Measurements from ENCODE around the gene ZFP28. TPM values are rescaled to one million over a fixed set of nuclear protein-coding genes. Genes with fewer than 3 reads are reported as not detected.

ZFP28 gene
- total RNA-seq, 4 donors from 2014 or later: 9.4 to 27.5 (median 12.7) TPM

- H3K27ac ChIP-seq: peak overlapping the region; percentile 88 to 100 (median 93)
- H3K36me3 ChIP-seq: peaks cover 0 to 28% (median 0%) of the 10 kb centered on the region in 3 donors
- H3K9me3 ChIP-seq: peaks cover 0 to 58% (median 13%) of the 10 kb centered on the region in 4 donors
- WGBS, 2 donors: 4% methylated on average over 17 of the region's 17 CpGs
- no peaks in the 10 kb centered on the region for H3K27me3 ChIP-seq
- peaks cover 0 to 18% (median 2%) of the 10 kb centered on the region in 4 donors for H3K4me1 ChIP-seq
- peak overlapping the region; percentile 52 to 86 (median 64) for H3K4me3 ChIP-seq
- TF ChIP-seq EP300 (IDR thresholded peaks at IDR 0.05): no peak
- TF ChIP-seq CTCF (IDR thresholded peaks at IDR 0.05): no peak
- TF ChIP-seq POLR2A (IDR thresholded peaks at IDR 0.05): no peak
- DNase-seq (ENCODE audit: low spot score in 2 of 2): no peak
Measured at GRCh38 chr19:56508290-56508778, 30.4 kb upstream of the ZFP28 start.

GRCh38 chr19:56525214-56525860 lies 13.4 kb upstream of the ZFP28 start:
- no peak for DNase-seq (ENCODE audit: low spot score in 2 of 2)
- no peak overlapping the region for H3K4me3 ChIP-seq
- no peaks in the 10 kb centered on the region for H3K4me1 ChIP-seq
- TF ChIP-seq EP300 (IDR thresholded peaks at IDR 0.05) (no peak), CTCF (IDR thresholded peaks at IDR 0.05) (no peak), POLR2A (IDR thresholded peaks at IDR 0.05) (no peak)
- WGBS, 2 donors: 86 to 94% methylated on average over 4 of the region's 4 CpGs
- no peak overlapping the region for H3K27ac ChIP-seq
- H3K27me3 ChIP-seq: no peaks in the 10 kb centered on the region
- peaks cover 5 to 77% (median 6%) of the 10 kb centered on the region in 3 donors for H3K36me3 ChIP-seq
- peaks cover 30 to 100% (median 65%) of the 10 kb centered on the region in 4 donors for H3K9me3 ChIP-seq

- peaks cover 0 to 86% (median 34%) of the 10 kb centered on the region in 4 donors for H3K9me3 ChIP-seq
- 90 to 95% methylated on average over 3 of the region's 3 CpGs for WGBS, 2 donors
- H3K27me3 ChIP-seq: no peaks in the 10 kb centered on the region
- H3K4me3 ChIP-seq: peak overlapping the region in 1 of 4 donors; percentile 86
- no peak for DNase-seq (ENCODE audit: low spot score in 2 of 2)
- peaks cover 0 to 30% (median 9%) of the 10 kb centered on the region in 4 donors for H3K4me1 ChIP-seq
- peak overlapping the region in 1 of 4 donors; percentile 96 for H3K27ac ChIP-seq
- peaks cover 0 to 67% (median 0%) of the 10 kb centered on the region in 3 donors for H3K36me3 ChIP-seq
- TF ChIP-seq EP300 (IDR thresholded peaks at IDR 0.05): no peak
- TF ChIP-seq POLR2A (IDR thresholded peaks at IDR 0.05): no peak
Measured at GRCh38 chr19:56537442-56537841, 1.3 kb upstream of the ZFP28 start.

GRCh38 chr19:56538254-56538760 lies 441 bp upstream of the ZFP28 start:
- peak overlapping the region; percentile 64 to 86 (median 71) for H3K4me3 ChIP-seq
- H3K4me1 ChIP-seq: peaks cover 0 to 30% (median 9%) of the 10 kb centered on the region in 4 donors
- peaks cover 0 to 73% (median 0%) of the 10 kb centered on the region in 3 donors for H3K36me3 ChIP-seq
- H3K9me3 ChIP-seq: peaks cover 0 to 85% (median 33%) of the 10 kb centered on the region in 4 donors
- TF ChIP-seq POLR2A (IDR thresholded peaks at IDR 0.05) (no peak), EP300 (IDR thresholded peaks at IDR 0.05) (peak; percentile 78 to 80), CTCF (IDR thresholded peaks at IDR 0.05) (peak in 2 of 5 experiments; percentile 34 to 55)
- H3K27ac ChIP-seq: peak overlapping the region; percentile 84 to 98 (median 96)
- DNase-seq (ENCODE audit: low spot score in 2 of 2): peak; percentile 65 to 81
- no peaks in the 10 kb centered on the region for H3K27me3 ChIP-seq
- 1 to 6% methylated on average over 18 to 42 of the region's 46 CpGs for WGBS, 2 donors

- Histone ChIP-seq H3K27ac (no peak overlapping the region), H3K4me1 (peaks cover 0 to 22% (median 5%) of the 10 kb centered on the region in 4 donors), H3K4me3 (no peak overlapping the region), H3K9me3 (peaks cover 8 to 94% (median 41%) of the 10 kb centered on the region in 4 donors), H3K27me3 (no peaks in the 10 kb centered on the region), H3K36me3 (peaks cover 5 to 94% (median 5%) of the 10 kb centered on the region in 3 donors)
- no peak for DNase-seq (ENCODE audit: low spot score in 2 of 2)
- TF ChIP-seq POLR2A (IDR thresholded peaks at IDR 0.05): no peak
- no peak for TF ChIP-seq EP300 (IDR thresholded peaks at IDR 0.05)
- TF ChIP-seq CTCF (IDR thresholded peaks at IDR 0.05): no peak
- 92 to 99% methylated on average over 2 of the region's 2 CpGs for WGBS, 2 donors
Measured at GRCh38 chr19:56543776-56544175, 5.0 kb downstream of the ZFP28 start.
